Activated CD8-positive, alpha-beta T cell treated with anti-CD3 and anti-CD28 coated beads for 36 hours (primary cell): ENCODE measurements around the gene PARP12. TPM values are rescaled to one million over a fixed set of nuclear protein-coding genes. Genes with fewer than 3 reads are reported as not detected.

Experiments
- ATAC-seq: fragments of 200-7000 bp; cut with Tn5 transposase; one replicate; pipeline ENCODE4 v1.10.0; 2021; ENCODE audit warnings: mild to moderate bottlenecking, moderate library complexity
- CTCF ChIA-PET: fragments of 350-600 bp; sonication (Branson Sonifier 250); formaldehyde crosslinking; loops from one replicate; lab custom pipeline; 2021; ENCODE audit warnings: antibody characterized with exemption; lab: Charles Lee
- POLR2A ChIA-PET: fragments of 350-600 bp; sonication (Branson Sonifier 250); formaldehyde crosslinking; loops from one replicate; lab custom pipeline; 2021; ENCODE audit warnings: antibody characterized with exemption; lab: Charles Lee
- DNase-seq: peaks from one replicate; pipeline ENCODE4 v3.0.0-alpha.2; 2020
- H3K27ac Mint-ChIP-seq: one replicate; pipeline ENCODE4 v1.8.0; 2021; ENCODE audit warnings: mild to moderate bottlenecking, mixed read lengths
- H3K27me3 Mint-ChIP-seq: one replicate; pipeline ENCODE4 v1.8.0; 2021; ENCODE audit warnings: mixed read lengths
- H3K36me3 Mint-ChIP-seq: one replicate; pipeline ENCODE4 v1.8.0; 2021; ENCODE audit warnings: low read depth, mixed read lengths
- H3K4me1 Mint-ChIP-seq: one replicate; pipeline ENCODE4 v1.8.0; 2021; ENCODE audit warnings: low read depth, mixed read lengths
- H3K4me3 Mint-ChIP-seq: one replicate; pipeline ENCODE4 v1.8.0; 2021; ENCODE audit warnings: mild to moderate bottlenecking, moderate library complexity, mixed read lengths
- H3K9me3 Mint-ChIP-seq: one replicate; pipeline ENCODE4 v1.8.0; 2021; ENCODE audit warnings: mixed read lengths
- intact Hi-C: fragments of 100-400 bp; cut with micrococcal nuclease; formaldehyde crosslinking; loops from one replicate; pipeline ENCODE4 v1.10.0; 2022
- total RNA-seq, 2 experiments: library from RNA; stranded (reverse); gene quantifications; one replicate each; pipeline ENCODE4 v1.2.3, GENCODE V29; 2021
- TF ChIP-seq, protein P1 (sequence below): fragments of 200-600 bp; IDR thresholded peaks from one replicate; pipeline ENCODE4 v1.8.0; 2022; ENCODE audit warnings: antibody characterized with exemption, mild to moderate bottlenecking

The PARP12 gene
- total RNA-seq, 2 experiments from 2014 or later: 29.5 to 29.9 TPM

DNA sequence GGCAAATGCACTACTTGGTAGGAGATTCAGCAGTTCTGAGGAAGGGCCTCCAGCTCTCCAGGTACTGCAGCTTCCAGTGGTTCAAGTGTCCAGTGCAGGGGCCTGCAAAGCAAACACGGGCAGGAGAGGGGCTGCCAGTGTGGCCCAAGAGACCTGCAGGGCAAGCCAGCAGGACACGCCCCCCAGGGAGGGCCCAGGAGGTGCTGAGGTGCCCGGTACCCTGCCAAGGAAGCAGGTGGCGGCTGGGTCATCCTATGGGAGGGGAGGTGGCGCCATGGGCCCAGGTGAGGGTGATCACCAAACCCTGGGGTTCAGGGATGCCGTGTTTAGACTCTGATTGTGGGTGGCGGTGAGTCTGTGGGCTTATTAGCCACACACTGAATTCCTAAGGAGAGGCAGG lies 45.7 kb downstream of the PARP12 start:
- ChIA-PET POLR2A (no interaction called here), CTCF (interaction anchor here (1.9 kb wide), 1 partner anchor 415 kb away, joined by 8 read pairs; no protein-coding TSS in a partner anchor)
- Mint-ChIP-seq H3K27ac (no peak overlapping the region), H3K27me3 (no peaks in the 10 kb centered on the region), H3K4me3 (no peak overlapping the region), H3K36me3 (no peaks in the 10 kb centered on the region), H3K9me3 (no peaks in the 10 kb centered on the region), H3K4me1 (no peaks in the 10 kb centered on the region)
- ATAC-seq (no peak), DNase-seq (no peak)
- TF ChIP-seq, protein P1, sequence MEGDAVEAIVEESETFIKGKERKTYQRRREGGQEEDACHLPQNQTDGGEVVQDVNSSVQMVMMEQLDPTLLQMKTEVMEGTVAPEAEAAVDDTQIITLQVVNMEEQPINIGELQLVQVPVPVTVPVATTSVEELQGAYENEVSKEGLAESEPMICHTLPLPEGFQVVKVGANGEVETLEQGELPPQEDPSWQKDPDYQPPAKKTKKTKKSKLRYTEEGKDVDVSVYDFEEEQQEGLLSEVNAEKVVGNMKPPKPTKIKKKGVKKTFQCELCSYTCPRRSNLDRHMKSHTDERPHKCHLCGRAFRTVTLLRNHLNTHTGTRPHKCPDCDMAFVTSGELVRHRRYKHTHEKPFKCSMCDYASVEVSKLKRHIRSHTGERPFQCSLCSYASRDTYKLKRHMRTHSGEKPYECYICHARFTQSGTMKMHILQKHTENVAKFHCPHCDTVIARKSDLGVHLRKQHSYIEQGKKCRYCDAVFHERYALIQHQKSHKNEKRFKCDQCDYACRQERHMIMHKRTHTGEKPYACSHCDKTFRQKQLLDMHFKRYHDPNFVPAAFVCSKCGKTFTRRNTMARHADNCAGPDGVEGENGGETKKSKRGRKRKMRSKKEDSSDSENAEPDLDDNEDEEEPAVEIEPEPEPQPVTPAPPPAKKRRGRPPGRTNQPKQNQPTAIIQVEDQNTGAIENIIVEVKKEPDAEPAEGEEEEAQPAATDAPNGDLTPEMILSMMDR: no peak
- intact Hi-C loops: loop anchor here (10.0 kb wide), 1 partner anchor 62 kb away; no protein-coding TSS in a partner anchor

DNA sequence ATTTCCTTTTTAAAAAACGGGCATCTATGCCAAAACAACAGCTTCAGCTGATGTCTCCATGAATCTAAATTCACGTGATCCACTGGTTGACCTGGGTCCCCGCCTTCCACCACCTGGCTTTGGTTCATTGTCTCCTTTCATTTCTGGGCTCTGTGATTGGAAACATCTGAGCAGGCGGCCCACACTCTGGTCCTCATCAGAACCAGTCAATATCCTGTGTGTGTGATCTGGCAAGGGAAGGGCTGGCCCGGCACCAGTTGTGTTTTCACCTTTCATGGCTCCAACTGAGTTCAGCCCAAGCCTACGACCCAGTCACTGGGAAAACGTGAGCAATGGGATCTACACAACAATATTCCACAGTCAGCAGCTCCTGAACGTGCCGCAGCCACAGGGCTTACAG lies 46.2 kb downstream of the PARP12 start:
- no peaks in the 10 kb centered on the region for H3K9me3 Mint-ChIP-seq
- H3K4me1 Mint-ChIP-seq: no peaks in the 10 kb centered on the region
- H3K4me3 Mint-ChIP-seq: no peak overlapping the region
- intact Hi-C loops: loop anchor here (10.0 kb wide), 1 partner anchor 62 kb away; no protein-coding TSS in a partner anchor
- no peak for ATAC-seq
- no peak for DNase-seq
- H3K27me3 Mint-ChIP-seq: no peaks in the 10 kb centered on the region
- CTCF ChIA-PET: no interaction called here
- POLR2A ChIA-PET: no interaction called here
- H3K36me3 Mint-ChIP-seq: no peaks in the 10 kb centered on the region
- TF ChIP-seq, protein P1: no peak
- H3K27ac Mint-ChIP-seq: no peak overlapping the region

DNA sequence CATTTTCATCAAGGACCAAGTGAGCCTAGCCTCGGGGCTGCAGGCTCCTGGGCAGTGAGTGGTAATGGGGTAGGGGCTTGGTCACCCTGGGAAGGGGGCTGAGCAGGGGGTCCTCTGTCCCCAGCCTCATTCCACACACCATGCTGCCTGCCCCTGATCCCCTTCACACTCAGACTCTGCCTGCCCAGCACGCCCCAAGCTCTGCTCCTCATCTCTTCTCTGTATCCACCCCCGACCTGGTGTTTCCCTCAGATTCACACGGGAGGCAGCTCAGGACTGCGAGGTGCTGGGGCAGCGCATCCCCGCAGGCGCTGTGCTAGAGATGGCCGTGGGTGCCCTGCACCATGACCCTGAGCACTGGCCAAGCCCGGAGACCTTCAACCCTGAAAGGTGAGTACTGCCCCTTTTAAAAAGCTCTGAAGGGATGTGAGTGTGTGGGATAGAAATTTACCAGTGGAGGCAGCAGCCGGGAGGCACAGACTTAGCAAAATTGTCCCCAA lies 47.2 kb downstream of the PARP12 start:
- Mint-ChIP-seq H3K4me3 (no peak overlapping the region), H3K4me1 (no peaks in the 10 kb centered on the region), H3K36me3 (no peaks in the 10 kb centered on the region), H3K9me3 (no peaks in the 10 kb centered on the region), H3K27me3 (no peaks in the 10 kb centered on the region), H3K27ac (no peak overlapping the region)
- ATAC-seq (no peak), DNase-seq (no peak)
- ChIA-PET POLR2A (no interaction called here), CTCF (no interaction called here)
- intact Hi-C loops: loop anchor here (10.0 kb wide), 1 partner anchor 61 kb away; no protein-coding TSS in a partner anchor
- TF ChIP-seq, protein P1: no peak

DNA sequence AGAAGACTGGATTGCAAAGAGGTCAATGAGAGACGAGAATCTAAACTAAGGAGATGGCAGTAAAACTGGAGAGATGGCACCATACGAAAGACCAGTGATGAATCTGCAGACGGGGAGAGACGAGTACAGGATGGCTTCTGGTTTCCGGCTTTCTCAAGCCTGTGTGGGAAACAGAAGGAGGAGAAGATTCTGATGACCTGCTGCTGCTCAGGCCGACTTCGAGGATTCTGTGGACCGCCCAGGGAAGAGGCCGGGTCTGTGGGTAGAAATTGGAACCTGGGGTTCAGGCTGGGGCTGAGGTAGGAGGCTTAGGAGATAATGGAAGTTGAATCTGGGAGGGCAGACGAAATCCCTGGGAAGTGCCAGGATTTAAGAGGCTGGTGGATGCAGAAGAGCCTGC lies 48.6 kb downstream of the PARP12 start:
- no peaks in the 10 kb centered on the region for H3K27me3 Mint-ChIP-seq
- no peak overlapping the region for H3K27ac Mint-ChIP-seq
- no peaks in the 10 kb centered on the region for H3K9me3 Mint-ChIP-seq
- TF ChIP-seq, protein P1: no peak
- intact Hi-C loops: loop anchor here (10.0 kb wide), 1 partner anchor 59 kb away; no protein-coding TSS in a partner anchor
- no peak for DNase-seq
- CTCF ChIA-PET: no interaction called here
- H3K4me3 Mint-ChIP-seq: no peak overlapping the region
- POLR2A ChIA-PET: interaction anchor here (0.6 kb wide), 1 partner anchor 148 kb away, joined by 3 read pairs; no protein-coding TSS in a partner anchor
- no peaks in the 10 kb centered on the region for H3K4me1 Mint-ChIP-seq
- no peak for ATAC-seq
- H3K36me3 Mint-ChIP-seq: no peaks in the 10 kb centered on the region

DNA sequence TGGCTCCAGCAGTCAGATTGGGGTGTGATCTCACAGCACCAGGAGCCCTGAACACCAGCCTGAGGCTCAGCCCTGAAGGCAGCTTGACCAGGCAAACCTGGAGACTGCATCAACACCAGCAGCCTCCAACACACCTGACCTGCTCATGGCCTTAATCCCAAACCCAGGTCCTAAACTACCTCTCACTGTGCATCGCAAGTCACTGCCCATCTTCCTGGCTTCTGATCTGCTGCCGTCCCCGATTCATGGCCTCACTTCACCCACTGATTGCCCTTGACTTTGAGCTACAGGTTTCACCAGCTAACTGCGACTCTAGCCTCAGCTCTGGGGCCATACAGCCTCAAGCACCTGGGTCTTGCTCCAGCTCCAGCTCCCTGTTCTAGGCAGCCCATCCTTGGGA lies 49.1 kb downstream of the PARP12 start:
- intact Hi-C loops: loop anchor here (10.0 kb wide), 1 partner anchor 59 kb away; no protein-coding TSS in a partner anchor
- Mint-ChIP-seq H3K36me3 (no peaks in the 10 kb centered on the region), H3K9me3 (no peaks in the 10 kb centered on the region), H3K27ac (no peak overlapping the region), H3K4me3 (no peak overlapping the region), H3K27me3 (no peaks in the 10 kb centered on the region), H3K4me1 (no peaks in the 10 kb centered on the region)
- TF ChIP-seq, protein P1: no peak
- ATAC-seq: no peak
- CTCF ChIA-PET: no interaction called here
- POLR2A ChIA-PET: interaction anchor here (0.6 kb wide), 1 partner anchor 149 kb away, joined by 3 read pairs; no protein-coding TSS in a partner anchor
- DNase-seq: no peak
